GM12878 (cell line): ENCODE data around the gene SLC15A4. TPM values are rescaled to one million over a fixed set of nuclear protein-coding genes. Genes with fewer than 3 reads are reported as not detected.
A peak's percentile ranks its signal among the peaks of the same experiment; 100 is the strongest.

Source experiments
- ATAC-seq: fragments of 200-7000 bp; cut with Tn5 transposase; 3 replicates; pipeline ENCODE4 v1.9.1; 2020; ENCODE audit warnings: mild to moderate bottlenecking, moderate library complexity
- BruUV-seq: library from RNA; stranded (reverse); fragments of 400-500 nt; replicated peaks from 2 replicates; lab custom pipeline; 2021; lab: Mats Ljungman, UMichigan
- CTCF ChIA-PET: fragments of 300-600 bp; sonication (Branson Sonifier 250); formaldehyde crosslinking; extraction: SDS; loops from one replicate; lab custom pipeline; 2021; ENCODE audit warnings: inconsistent platforms; lab: Yijun Ruan, JAX
- POLR2A ChIA-PET: fragments of 350-600 bp; formaldehyde crosslinking; extraction: SDS; loops from one replicate; lab custom pipeline; 2021; ENCODE audit warnings: inconsistent platforms; lab: Charles Lee
- RAD21 ChIA-PET: fragments of 300-600 bp; sonication (Branson Sonifier 250); formaldehyde crosslinking; loops from one replicate; lab custom pipeline; 2023; ENCODE audit warnings: antibody characterized with exemption; ENCODE audit not compliant: unreplicated experiment; lab: Charles Lee
- SMC1A ChIA-PET: fragments of 300-600 bp; sonication (Branson Sonifier 250); formaldehyde crosslinking; loops from one replicate; lab custom pipeline; 2023; ENCODE audit not compliant: unreplicated experiment, uncharacterized antibody; lab: Charles Lee
- DNase-seq: peaks from one replicate; pipeline ENCODE4 v3.0.0-alpha.2; 2011; ENCODE audit warnings: low read depth, low spot score
- FAIRE-seq: peaks from 3 replicates; lab custom pipeline; 2011; peaks lifted over from hg19 to GRCh38; lab: Jason Lieb, UNC
- H2AFZ ChIP-seq: 2 replicates; pipeline ENCODE4 v1.6.0; 2011; ENCODE audit warnings: low read depth, low read length, control low read depth; ENCODE audit not compliant: control insufficient read depth
- H3K27ac ChIP-seq: 2 replicates; pipeline ENCODE4 v1.5.1; 2011; ENCODE audit warnings: control low read depth; ENCODE audit not compliant: control insufficient read depth, insufficient read depth
- H3K27me3 ChIP-seq, 2 experiments: replicated peaks in 1 of 2; 2 replicates each; pipeline versions ENCODE4 v1.6.0 to v1.6.1; 2011; ENCODE audit warnings: low read length in 1 of 2; ENCODE audit not compliant: control insufficient read depth in 2 of 2, insufficient read depth in 2 of 2
- H3K36me3 ChIP-seq, 2 experiments: 2 replicates each; pipeline ENCODE4 v1.5.1; 2011; ENCODE audit warnings: low read length in 1 of 2; ENCODE audit not compliant: control insufficient read depth in 2 of 2, insufficient read depth in 2 of 2
- H3K4me1 ChIP-seq: 2 replicates; pipeline ENCODE4 v1.6.1; 2011; ENCODE audit warnings: mild to moderate bottlenecking, low read length, moderate library complexity, mixed read lengths; ENCODE audit not compliant: control insufficient read depth, insufficient read depth
- H3K4me2 ChIP-seq: 2 replicates; pipeline ENCODE4 v1.6.0; 2011; ENCODE audit warnings: control low read depth; ENCODE audit not compliant: control insufficient read depth, insufficient read depth
- H3K4me3 ChIP-seq: fragments of 200-600 bp; sonication (generic); 2 replicates; pipeline ENCODE4 v1.5.1; 2016
- H3K79me2 ChIP-seq: 2 replicates; pipeline ENCODE4 v1.6.0; 2011; ENCODE audit warnings: low read length; ENCODE audit not compliant: control insufficient read depth, insufficient read depth
- H3K9ac ChIP-seq: 2 replicates; pipeline ENCODE4 v1.8.0; 2011; ENCODE audit warnings: low read length, control low read depth, mixed read lengths; ENCODE audit not compliant: control insufficient read depth, insufficient read depth
- H3K9me3 ChIP-seq: replicated peaks from 3 replicates; pipeline ENCODE4 v1.5.1; 2011; ENCODE audit warnings: mild to moderate bottlenecking, low read length; ENCODE audit not compliant: control insufficient read depth, insufficient read depth
- H4K20me1 ChIP-seq: 2 replicates; pipeline ENCODE4 v1.6.0; 2011; ENCODE audit not compliant: control insufficient read depth, insufficient read depth
- BHLHE40 ChIP-seq, 2 experiments: fragments of 450-650 bp in 1 of 2; IDR thresholded peaks; 2 replicates each; pipeline ENCODE4 v1.6.1; 2011 to 2017; ENCODE audit warnings: low read depth in 2 of 2, borderline replicate concordance in 1 of 2, improper control_type of control experiment in 1 of 2, low read length in 1 of 2, mild to moderate bottlenecking in 1 of 2
- IKZF2 ChIP-seq, 2 experiments: fragments of 450-650 bp; IDR thresholded peaks; 2 replicates each; pipeline ENCODE4 v1.6.1; 2017; ENCODE audit warnings: mild to moderate bottlenecking in 2 of 2, moderate library complexity in 2 of 2
- MXI1 ChIP-seq: fragments of 150-350 bp; IDR thresholded peaks from 2 replicates; pipeline ENCODE4 v1.6.1; 2011; ENCODE audit warnings: low read depth, mild to moderate bottlenecking, inconsistent platforms, low read length, improper control_type of control experiment
- NR2F1 ChIP-seq: fragments of 450-650 bp; conservative IDR thresholded peaks from 2 replicates; pipeline ENCODE4 v1.6.1; 2017; ENCODE audit warnings: mild to moderate bottlenecking
- WGBS: methylation state at CpG from one replicate; pipeline ENCODE4 v1.1.6; 2016; ENCODE audit warnings: low lambda C conversion rate; ENCODE audit not compliant: insufficient replicate concordance, insufficient coverage; ENCODE audit errors: missing lambda C conversion rate; 5-methylcytosine and 5-hydroxymethylcytosine counted together
- in situ Hi-C: fragments of 300-500 bp; cut with MboI; formaldehyde crosslinking; loops from 9 replicates; pipeline ENCODE4 v1.14.3; 2018; ENCODE audit warnings: mixed read lengths
- intact Hi-C: fragments of 100-400 bp; cut with micrococcal nuclease; formaldehyde crosslinking; loops from one replicate; pipeline ENCODE4 v1.14.2; 2022; ENCODE audit not compliant: unreplicated experiment
- polyA plus RNA-seq, 11 experiments: library from polyadenylated mRNA; depleted of rRNA in 4 of 11; unstranded in 6 of 11; stranded (reverse) in 5 of 11; fragments of >200 nt; fragmentation: Nextera tagmentation in 4 of 11; fragmentation: Illumina TruSeq in 1 of 11; extraction: Ambion mirVana in 4 of 11; extraction: Trizol in 1 of 11; gene quantifications; 1 replicate in 1 of 11; 2 replicates in 10 of 11; pipeline versions ENCODE4 v1.2.1 to v1.2.3, GENCODE V29; 2011 to 2016; ENCODE audit warnings: inconsistent platforms in 2 of 11, missing spikeins in 2 of 11, low read depth in 1 of 11
- total RNA-seq, 4 experiments: library from RNA; depleted of rRNA in 3 of 4; stranded (reverse); fragments of >200 nt in 3 of 4; fragmentation: Illumina TruSeq in 1 of 4; extraction: Trizol in 1 of 4; gene quantifications; 2 replicates each; pipeline versions ENCODE4 v1.2.1 to v1.2.3, GENCODE V29; 2013 to 2021
- TF ChIP-seq, protein P1 (sequence below): fragments of 450-650 bp; IDR thresholded peaks from 2 replicates; pipeline ENCODE4 v1.6.1; 2017; ENCODE audit warnings: mild to moderate bottlenecking, low read depth, inconsistent platforms; ENCODE audit not compliant: poor library complexity, severe bottlenecking
- TF ChIP-seq, protein P2 (sequence below): fragments of 450-650 bp; IDR thresholded peaks from 2 replicates; pipeline ENCODE4 v1.6.1; 2017; ENCODE audit warnings: mild to moderate bottlenecking, moderate library complexity

The SLC15A4 gene
- total and polyA plus RNA-seq, 10 of the 15 experiments (the other 5 are each of a cell fraction or from before 2014, with no cell fraction given), result 12.7 to 257 (median 36.6) TPM

DNA sequence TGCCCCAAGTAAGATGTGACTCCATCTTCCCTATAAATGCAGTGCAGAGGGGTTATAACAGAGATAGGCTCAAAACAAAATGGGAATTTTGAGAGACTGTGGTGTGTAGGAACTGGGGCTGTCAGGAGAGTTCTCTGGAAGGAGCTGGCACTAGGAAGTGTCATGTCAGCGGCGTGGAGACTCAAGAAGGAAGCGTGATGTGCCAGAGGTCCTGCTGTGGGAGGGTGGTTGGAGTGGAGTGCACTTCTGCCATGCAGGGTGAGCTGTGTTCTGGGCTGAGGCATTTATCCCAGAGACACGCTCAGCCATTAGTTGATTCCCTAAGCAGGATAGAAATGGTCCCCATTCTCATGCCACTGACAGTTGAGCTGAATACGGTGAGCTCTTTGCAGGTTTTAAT, 48.5 kb upstream of the SLC15A4 start:
- peaks cover 13% of the 10 kb centered on the region; the same call in 2 of the 3 replicates for H3K9me3 ChIP-seq
- WGBS, result 71% methylated on average over 5 of the region's 5 CpGs
- in situ Hi-C loops (no loop called here), intact Hi-C loops (no loop called here)
- ChIA-PET RAD21 (interaction anchor here (1.1 kb wide), 1 partner anchor 12 kb away, joined by 4 read pairs; no protein-coding TSS in a partner anchor), CTCF (interaction anchor here (0.7 to 1.7 kb wide), 3 partner anchors 11 to 66 kb away, joined by 3 to 4 read pairs (median 4); no protein-coding TSS in a partner anchor), POLR2A (interaction anchor here (0.6 kb wide), 1 partner anchor 13 kb away, joined by 3 read pairs; no protein-coding TSS in a partner anchor), SMC1A (interaction anchor here (0.6 to 2.8 kb wide), 9 partner anchors 8 to 94 kb away, joined by 3 to 11 read pairs (median 4); no protein-coding TSS in a partner anchor)
- H2AFZ ChIP-seq, result no peak overlapping the region
- no peaks in the 10 kb centered on the region for H3K4me1 ChIP-seq
- no peak overlapping the region for H3K27ac ChIP-seq
- FAIRE-seq (no peak), DNase-seq (no peak), ATAC-seq (no peak)
- no peaks in the 10 kb centered on the region for H4K20me1 ChIP-seq
- no TSS peak for BruUV-seq
- no peak overlapping the region for H3K9ac ChIP-seq
- H3K79me2 ChIP-seq, result no peaks in the 10 kb centered on the region
- H3K27me3 ChIP-seq, result no peaks in the 10 kb centered on the region
- peaks cover 0 to 7% of the 10 kb centered on the region in 2 experiments; a peak in 2 of 4 replicates for H3K36me3 ChIP-seq
- H3K4me2 ChIP-seq, result no peak overlapping the region
- H3K4me3 ChIP-seq, result no peak overlapping the region
- TF ChIP-seq MXI1, result no peak
- no peak for TF ChIP-seq IKZF2 (IDR thresholded peaks at IDR 0.05)

DNA sequence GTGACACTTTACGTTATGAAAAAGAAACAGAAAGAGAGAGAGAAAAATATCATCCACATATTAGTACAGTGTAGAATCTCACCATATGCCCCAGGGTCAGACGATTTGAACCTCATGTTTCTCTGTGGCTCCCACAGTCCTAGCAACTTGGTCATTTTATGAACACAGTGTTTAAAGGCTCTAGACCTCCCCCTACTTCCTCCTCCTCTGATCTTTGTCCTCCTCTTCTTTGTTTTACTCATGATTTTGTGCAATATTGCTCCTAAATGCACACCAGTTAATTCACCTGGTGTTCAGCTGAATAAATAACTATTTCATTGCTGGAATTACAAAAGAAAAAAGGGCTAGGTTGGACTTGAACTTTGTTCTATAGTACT, 47.7 kb upstream of the SLC15A4 start:
- in situ Hi-C loops, result no loop called here
- Histone ChIP-seq H3K4me3 (no peak overlapping the region), H3K79me2 (no peaks in the 10 kb centered on the region), H3K4me2 (0 out of 2 replicates have a peak overlapping the region, but pooled peaks have one; percentile 3), H2AFZ (no peak overlapping the region), H3K9ac (no peak overlapping the region), H4K20me1 (no peaks in the 10 kb centered on the region), H3K9me3 (peaks cover 5% of the 10 kb centered on the region; the same call in 2 of the 3 replicates), H3K36me3 (peaks cover 0 to 7% of the 10 kb centered on the region in 2 experiments; a peak in 2 of 4 replicates), H3K27ac (no peak overlapping the region), H3K4me1 (no peaks in the 10 kb centered on the region), H3K27me3 (no peaks in the 10 kb centered on the region)
- BruUV-seq, result TSS peak; percentile 29
- FAIRE-seq (no peak), ATAC-seq (peak; percentile 92), DNase-seq (no peak)
- WGBS, result 16% methylated on average over 2 of the region's 2 CpGs
- ChIA-PET POLR2A (interaction anchor here (1.1 kb wide), 1 partner anchor 51 kb away, joined by 4 read pairs; no protein-coding TSS in a partner anchor), RAD21 (interaction anchor here (1.0 to 1.1 kb wide), 2 partner anchors 13 to 42 kb away, joined by 3 to 4 read pairs; no protein-coding TSS in a partner anchor), CTCF (interaction anchor here (1.2 to 1.7 kb wide), 4 partner anchors 15 to 22 kb away, joined by 4 to 5 read pairs (median 4); no protein-coding TSS in a partner anchor), SMC1A (interaction anchor here (0.6 to 2.8 kb wide), 5 partner anchors 14 to 44 kb away, joined by 3 to 11 read pairs (median 4); no protein-coding TSS in a partner anchor)
- intact Hi-C loops, result no loop called here
- TF ChIP-seq, protein P1, sequence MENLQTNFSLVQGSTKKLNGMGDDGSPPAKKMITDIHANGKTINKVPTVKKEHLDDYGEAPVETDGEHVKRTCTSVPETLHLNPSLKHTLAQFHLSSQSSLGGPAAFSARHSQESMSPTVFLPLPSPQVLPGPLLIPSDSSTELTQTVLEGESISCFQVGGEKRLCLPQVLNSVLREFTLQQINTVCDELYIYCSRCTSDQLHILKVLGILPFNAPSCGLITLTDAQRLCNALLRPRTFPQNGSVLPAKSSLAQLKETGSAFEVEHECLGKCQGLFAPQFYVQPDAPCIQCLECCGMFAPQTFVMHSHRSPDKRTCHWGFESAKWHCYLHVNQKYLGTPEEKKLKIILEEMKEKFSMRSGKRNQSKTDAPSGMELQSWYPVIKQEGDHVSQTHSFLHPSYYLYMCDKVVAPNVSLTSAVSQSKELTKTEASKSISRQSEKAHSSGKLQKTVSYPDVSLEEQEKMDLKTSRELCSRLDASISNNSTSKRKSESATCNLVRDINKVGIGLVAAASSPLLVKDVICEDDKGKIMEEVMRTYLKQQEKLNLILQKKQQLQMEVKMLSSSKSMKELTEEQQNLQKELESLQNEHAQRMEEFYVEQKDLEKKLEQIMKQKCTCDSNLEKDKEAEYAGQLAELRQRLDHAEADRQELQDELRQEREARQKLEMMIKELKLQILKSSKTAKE, result peak; percentile 34
- TF ChIP-seq BHLHE40 (IDR thresholded peaks at IDR 0.05; ENCODE audit: borderline replicate concordance in 1 of 2, low read depth in 2 of 2, low read length in 1 of 2) (peak in 1 of 2 experiments; percentile 20; a peak in 1 of 4 replicates), NR2F1 (peak; percentile 69)
- TF ChIP-seq, protein P2, sequence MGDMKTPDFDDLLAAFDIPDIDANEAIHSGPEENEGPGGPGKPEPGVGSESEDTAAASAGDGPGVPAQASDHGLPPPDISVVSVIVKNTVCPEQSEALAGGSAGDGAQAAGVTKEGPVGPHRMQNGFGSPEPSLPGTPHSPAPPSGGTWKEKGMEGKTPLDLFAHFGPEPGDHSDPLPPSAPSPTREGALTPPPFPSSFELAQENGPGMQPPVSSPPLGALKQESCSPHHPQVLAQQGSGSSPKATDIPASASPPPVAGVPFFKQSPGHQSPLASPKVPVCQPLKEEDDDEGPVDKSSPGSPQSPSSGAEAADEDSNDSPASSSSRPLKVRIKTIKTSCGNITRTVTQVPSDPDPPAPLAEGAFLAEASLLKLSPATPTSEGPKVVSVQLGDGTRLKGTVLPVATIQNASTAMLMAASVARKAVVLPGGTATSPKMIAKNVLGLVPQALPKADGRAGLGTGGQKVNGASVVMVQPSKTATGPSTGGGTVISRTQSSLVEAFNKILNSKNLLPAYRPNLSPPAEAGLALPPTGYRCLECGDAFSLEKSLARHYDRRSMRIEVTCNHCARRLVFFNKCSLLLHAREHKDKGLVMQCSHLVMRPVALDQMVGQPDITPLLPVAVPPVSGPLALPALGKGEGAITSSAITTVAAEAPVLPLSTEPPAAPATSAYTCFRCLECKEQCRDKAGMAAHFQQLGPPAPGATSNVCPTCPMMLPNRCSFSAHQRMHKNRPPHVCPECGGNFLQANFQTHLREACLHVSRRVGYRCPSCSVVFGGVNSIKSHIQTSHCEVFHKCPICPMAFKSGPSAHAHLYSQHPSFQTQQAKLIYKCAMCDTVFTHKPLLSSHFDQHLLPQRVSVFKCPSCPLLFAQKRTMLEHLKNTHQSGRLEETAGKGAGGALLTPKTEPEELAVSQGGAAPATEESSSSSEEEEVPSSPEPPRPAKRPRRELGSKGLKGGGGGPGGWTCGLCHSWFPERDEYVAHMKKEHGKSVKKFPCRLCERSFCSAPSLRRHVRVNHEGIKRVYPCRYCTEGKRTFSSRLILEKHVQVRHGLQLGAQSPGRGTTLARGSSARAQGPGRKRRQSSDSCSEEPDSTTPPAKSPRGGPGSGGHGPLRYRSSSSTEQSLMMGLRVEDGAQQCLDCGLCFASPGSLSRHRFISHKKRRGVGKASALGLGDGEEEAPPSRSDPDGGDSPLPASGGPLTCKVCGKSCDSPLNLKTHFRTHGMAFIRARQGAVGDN, result no peak
